ENCODE data around the gene CDCP1.

CDCP1 gene

DNA sequence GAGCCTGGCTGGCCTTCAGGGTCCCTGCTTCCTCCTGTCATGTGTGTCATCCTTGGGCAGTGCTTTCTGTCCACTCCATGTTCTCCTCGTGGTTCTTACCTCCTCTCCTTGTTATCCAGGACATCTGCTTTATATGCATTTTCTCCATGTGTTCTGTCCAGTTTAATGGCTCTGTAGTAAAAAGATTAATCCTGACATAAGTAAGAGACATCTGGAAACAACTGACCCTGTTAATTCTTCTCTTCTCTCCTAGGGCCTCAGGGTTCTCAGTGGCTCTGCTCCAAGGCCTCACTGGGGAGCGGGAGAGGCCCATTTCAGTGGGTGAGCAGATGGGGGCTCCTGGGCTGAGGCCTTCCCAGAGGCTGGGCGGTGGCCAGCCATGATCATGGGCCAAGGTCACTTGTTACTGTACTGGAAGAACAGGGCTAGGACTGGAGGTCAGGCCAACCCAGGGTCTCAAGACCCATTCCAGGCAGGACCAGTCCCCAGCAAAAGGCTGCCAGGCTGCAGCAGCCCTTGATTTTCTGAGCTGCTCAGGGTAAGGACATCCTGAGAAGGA is 20.2 kb upstream of the CDCP1 start:
- DNase-seq (ENCODE audit: low read depth, low spot score) = no peak
- no peak overlapping the region for H3K4me3 ChIP-seq (ENCODE audit: low read depth, low read length)
- TF ChIP-seq, protein P1, sequence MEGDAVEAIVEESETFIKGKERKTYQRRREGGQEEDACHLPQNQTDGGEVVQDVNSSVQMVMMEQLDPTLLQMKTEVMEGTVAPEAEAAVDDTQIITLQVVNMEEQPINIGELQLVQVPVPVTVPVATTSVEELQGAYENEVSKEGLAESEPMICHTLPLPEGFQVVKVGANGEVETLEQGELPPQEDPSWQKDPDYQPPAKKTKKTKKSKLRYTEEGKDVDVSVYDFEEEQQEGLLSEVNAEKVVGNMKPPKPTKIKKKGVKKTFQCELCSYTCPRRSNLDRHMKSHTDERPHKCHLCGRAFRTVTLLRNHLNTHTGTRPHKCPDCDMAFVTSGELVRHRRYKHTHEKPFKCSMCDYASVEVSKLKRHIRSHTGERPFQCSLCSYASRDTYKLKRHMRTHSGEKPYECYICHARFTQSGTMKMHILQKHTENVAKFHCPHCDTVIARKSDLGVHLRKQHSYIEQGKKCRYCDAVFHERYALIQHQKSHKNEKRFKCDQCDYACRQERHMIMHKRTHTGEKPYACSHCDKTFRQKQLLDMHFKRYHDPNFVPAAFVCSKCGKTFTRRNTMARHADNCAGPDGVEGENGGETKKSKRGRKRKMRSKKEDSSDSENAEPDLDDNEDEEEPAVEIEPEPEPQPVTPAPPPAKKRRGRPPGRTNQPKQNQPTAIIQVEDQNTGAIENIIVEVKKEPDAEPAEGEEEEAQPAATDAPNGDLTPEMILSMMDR (IDR thresholded peaks at IDR 0.05; ENCODE audit: low read depth, low read length) = no peak
- in situ Hi-C loops (cut with HindIII; ENCODE audit: low sequenced_read_pairs) = no loop called here

DNA sequence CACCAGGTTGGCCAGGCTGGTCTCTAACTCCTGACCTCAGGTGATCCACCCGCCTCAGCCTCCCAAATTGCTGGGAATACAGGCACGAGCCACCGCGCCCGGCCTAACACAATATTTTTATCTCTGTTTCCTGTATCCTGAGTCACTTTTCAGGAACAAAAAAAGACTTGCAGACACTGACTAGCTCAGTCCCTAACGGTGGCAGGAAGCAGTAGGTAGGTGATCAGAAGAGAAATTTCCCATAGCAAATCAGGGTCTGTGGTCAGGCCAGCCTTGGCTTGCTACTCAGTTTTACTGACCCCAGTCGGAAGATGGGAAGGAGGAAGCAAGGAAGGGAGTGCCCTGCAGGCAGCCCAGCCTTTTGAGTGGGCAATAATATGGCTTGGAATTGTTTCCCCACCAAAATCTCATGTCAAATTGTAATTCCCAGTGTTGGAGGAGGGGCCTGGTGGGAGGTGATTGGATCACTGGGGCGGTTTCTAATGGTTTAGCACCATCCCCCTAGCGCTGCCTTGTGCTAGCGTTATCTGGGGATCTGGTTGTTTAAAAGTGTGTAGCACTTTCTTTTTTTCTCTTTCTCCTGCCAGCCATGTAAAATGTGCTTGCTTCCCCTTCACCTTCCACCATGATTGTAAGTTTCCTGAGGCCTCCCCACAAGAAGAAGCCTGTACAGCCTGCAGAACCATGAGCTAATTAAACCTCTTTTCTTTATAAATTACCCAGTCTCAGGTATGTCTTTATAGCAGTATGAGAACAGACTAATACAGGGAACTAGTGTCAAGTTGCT is 19.5 kb upstream of the CDCP1 start:
- in situ Hi-C loops (cut with HindIII; ENCODE audit: low sequenced_read_pairs) = no loop called here

DNA sequence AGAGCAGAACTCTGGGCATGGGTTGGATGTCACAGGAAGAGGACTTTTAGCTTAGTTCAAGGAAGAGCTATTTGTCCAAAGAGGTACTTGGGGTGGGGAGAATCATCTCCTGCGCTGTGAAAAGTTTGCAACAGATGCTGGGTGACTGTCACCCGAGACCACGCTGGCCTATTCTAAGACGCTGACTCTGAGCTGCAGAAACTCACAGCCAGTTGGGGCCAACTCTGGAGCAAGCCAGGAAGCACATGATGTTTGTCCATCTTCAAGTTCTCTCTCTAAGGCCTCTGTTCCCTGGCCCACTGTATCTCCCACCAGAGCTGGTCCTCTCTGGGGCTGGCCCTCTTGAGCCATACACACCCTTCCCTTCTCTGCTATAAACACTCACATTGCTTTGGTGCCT is 17.9 kb upstream of the CDCP1 start:
- TF ChIP-seq, protein P1 (IDR thresholded peaks at IDR 0.05; ENCODE audit: low read depth, low read length) = no peak
- no peak for DNase-seq (ENCODE audit: low read depth, low spot score)
- in situ Hi-C loops (cut with HindIII; ENCODE audit: low sequenced_read_pairs) = no loop called here
- no peak overlapping the region for H3K4me3 ChIP-seq (ENCODE audit: low read depth, low read length)

More for the DNA sequence above, 19.5 kb upstream of the CDCP1 start:
- H3K4me3 ChIP-seq (ENCODE audit: low read depth, low read length) = no peak overlapping the region
- DNase-seq (ENCODE audit: low read depth, low spot score) = no peak
- TF ChIP-seq, protein P1 (IDR thresholded peaks at IDR 0.05; ENCODE audit: low read depth, low read length) = no peak

DNA sequence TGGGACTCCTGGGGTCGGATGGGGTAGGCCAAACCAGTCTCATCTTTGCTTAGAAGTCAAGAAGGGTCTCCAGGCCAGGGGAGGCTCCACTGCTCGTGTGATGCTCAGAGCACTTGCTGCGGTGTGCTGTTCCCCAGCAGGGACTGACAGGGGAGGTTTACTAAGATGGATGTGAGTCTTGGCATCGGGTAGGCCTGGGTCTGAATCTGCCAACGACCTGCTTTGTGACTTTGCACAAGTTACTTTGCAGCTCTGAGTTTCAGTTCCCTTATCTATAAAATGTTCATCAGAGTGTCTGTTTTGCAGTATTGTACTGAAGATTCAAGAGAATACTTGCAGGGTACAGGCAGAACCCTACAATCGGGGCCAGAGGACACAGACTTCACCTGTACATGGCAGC is 17.3 kb upstream of the CDCP1 start:
- in situ Hi-C loops (cut with HindIII; ENCODE audit: low sequenced_read_pairs) = no loop called here
- TF ChIP-seq, protein P1 (IDR thresholded peaks at IDR 0.05; ENCODE audit: low read depth, low read length) = no peak
- no peak overlapping the region for H3K4me3 ChIP-seq (ENCODE audit: low read depth, low read length)
- no peak for DNase-seq (ENCODE audit: low read depth, low spot score)

DNA sequence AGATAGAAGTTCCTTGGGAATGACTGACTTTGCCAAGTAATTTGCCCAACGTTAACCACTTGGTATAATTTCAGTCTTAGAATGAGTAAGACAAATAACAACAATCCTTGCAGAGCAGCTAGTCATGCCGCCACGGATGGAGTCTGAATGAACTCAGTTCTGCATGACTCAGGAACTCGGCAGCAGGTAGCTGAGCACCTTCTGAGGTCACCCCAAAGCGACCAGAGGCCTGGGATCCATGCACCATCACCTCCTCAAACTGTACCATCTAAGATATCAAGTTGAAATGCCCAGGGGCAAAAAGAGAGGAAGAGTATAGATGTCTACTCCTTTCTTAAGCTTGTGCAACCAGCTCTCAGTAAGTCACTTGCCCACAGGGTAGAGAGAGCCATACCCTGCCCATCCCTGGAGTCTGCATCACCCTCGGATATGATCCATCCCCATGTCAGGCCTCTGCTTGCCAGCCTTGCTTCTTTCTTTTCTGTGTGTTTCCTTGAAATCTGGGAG is 8.5 kb upstream of the CDCP1 start:
- TF ChIP-seq, protein P1 (IDR thresholded peaks at IDR 0.05; ENCODE audit: low read depth, low read length) = no peak

DNA sequence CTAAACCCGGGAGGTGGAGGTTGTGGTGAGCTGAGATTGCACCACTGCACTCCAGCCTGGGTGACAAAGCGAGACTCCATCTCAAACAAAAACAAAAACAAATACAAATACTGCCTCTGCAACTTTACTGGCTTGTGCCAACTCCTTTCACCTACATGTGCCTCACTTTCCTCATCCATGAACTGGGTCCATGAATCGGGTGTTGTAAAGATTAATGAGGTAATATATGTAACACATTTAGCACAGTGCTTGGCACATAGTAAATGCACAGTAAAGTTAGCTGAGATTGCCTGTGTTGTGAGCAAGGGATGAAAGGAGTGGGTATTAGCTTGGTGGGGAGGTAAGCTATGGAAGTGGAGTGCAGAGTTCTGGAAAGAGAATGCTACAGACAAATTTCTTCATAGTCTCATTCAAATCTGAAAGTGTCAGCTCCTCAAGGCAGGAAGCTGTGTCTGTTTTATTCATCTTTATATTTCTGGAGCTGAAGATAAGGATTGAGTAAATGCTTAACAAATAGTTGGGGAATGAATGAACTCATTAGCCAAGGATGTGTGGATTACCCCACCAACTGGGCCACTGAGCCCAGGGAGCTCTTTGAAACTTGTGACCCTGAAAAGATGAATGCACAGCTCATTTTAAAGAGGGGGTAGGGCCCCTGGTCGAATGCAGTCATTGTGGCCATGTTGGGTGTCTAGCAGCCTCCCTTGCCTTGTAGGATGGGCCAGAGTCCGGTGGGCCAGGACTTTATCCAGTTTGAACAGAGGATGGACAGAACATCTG is 7.7 kb upstream of the CDCP1 start:
- no peak overlapping the region for H3K4me3 ChIP-seq (ENCODE audit: low read depth, low read length)
- in situ Hi-C loops (cut with HindIII; ENCODE audit: low sequenced_read_pairs) = no loop called here
- TF ChIP-seq, protein P1 (IDR thresholded peaks at IDR 0.05; ENCODE audit: low read depth, low read length) = no peak
- no peak for DNase-seq (ENCODE audit: low read depth, low spot score)

More for the DNA sequence above, 8.5 kb upstream of the CDCP1 start:
- in situ Hi-C loops (cut with HindIII; ENCODE audit: low sequenced_read_pairs) = no loop called here
- H3K4me3 ChIP-seq (ENCODE audit: low read depth, low read length) = no peak overlapping the region
- DNase-seq (ENCODE audit: low read depth, low spot score) = peak; percentile 54

All from astrocyte of the spinal cord (primary cell).